GM20000 (cell line): ENCODE data around the gene RTN4R.
A peak's percentile ranks its signal among the peaks of the same experiment; 100 is the strongest.
"Not testable (repeated sequence)": the region's sequence is repeated elsewhere in the genome, so short reads cannot be mapped to it uniquely, and the experiment has no call there.

Experiments
- DNase-seq: peaks from one replicate; pipeline ENCODE4 v3.0.0; 2012; ENCODE audit warnings: low spot score
- TF ChIP-seq, protein P1 (sequence below): IDR thresholded peaks from 2 replicates; pipeline ENCODE4 v1.5.1; 2012; ENCODE audit warnings: mild to moderate bottlenecking, control low read depth; ENCODE audit errors: extremely low read depth, missing control alignments

Gene RTN4R

DNA sequence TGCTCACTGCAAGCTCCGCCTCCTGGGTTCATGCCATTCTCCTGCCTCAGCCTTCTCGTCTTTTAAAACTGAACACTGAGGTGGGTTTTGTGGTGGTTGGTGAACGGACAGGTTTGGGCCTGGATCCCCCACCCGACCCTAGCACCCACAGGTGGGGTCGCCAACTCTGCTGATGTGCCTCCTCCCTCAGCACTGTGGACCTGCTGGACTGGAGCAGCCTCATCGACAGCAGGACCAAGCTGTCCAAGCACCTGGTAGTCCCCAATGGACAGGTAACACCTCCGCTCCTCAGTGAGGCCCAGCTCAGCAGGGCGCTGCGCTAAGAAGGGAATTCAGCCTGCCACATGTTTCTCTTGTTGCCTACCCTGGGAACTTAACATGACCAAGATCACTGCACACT is 36.5 kb upstream of the RTN4R start:
- TF ChIP-seq, protein P1, sequence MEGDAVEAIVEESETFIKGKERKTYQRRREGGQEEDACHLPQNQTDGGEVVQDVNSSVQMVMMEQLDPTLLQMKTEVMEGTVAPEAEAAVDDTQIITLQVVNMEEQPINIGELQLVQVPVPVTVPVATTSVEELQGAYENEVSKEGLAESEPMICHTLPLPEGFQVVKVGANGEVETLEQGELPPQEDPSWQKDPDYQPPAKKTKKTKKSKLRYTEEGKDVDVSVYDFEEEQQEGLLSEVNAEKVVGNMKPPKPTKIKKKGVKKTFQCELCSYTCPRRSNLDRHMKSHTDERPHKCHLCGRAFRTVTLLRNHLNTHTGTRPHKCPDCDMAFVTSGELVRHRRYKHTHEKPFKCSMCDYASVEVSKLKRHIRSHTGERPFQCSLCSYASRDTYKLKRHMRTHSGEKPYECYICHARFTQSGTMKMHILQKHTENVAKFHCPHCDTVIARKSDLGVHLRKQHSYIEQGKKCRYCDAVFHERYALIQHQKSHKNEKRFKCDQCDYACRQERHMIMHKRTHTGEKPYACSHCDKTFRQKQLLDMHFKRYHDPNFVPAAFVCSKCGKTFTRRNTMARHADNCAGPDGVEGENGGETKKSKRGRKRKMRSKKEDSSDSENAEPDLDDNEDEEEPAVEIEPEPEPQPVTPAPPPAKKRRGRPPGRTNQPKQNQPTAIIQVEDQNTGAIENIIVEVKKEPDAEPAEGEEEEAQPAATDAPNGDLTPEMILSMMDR: no peak
- DNase-seq: no peak

GRCh38 chr22:20303229-20303534 is 35.1 kb upstream of the RTN4R start:
- not testable (repeated sequence) for DNase-seq

DNA sequence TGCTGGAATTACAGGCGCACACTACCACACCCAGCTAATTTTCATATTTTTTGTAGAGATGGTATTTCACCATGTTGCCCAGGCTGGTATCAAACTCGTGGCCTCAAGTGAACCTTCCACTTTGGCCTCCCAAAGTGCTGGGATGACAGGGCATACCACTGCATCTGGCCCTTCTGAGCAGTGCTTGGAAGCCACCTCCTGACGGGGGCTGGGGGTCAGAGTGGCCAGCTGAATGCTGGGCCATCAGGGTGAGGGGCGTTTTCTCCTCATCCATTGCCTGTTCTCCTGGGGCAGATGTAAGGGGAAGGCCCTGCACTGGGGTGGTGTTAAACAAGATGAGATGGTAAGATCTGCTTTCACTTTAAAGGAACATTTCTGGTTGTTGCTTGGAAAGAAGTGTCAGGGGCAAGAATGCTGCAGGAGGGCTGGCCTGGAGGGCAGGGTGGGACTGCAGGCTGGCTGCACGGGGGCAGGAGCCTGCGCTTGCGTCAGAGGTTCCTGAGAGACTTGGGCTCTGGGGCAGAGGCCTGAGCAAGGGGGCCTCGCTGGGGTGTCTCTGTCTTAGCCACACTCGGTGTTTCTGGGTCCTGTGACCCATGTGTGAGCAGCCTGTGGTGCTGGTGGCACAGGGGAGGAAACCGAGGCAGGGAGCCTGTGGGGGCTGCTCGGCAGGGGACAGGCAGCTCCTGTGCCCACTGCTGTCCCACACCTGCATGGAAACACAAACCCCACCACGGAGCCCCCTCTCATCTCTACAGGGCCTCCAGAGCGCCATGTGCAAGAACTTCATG is 34.5 kb upstream of the RTN4R start:
- TF ChIP-seq, protein P1: no peak
- DNase-seq: no peak

DNA sequence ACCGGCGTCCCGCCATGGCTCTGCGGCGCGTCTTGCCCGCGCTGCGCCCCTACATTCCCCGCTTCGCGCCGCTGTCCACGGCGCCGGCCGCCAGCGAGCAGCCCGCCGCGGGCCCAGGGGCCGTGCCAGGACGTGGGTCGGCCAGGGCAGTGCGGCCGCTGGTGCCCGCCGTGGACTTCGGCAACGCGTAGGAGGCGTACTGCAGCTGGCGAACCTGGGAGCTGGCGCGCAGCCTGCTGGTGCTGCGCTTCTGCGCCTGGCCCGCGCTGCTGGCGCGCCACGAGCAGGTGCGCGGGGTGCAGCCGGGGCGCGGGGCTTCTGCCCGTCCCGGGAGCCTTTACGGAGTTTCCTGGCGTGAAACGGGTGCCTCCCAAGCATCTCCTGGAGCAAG is 31.6 kb upstream of the RTN4R start:
- no peak for DNase-seq

DNA sequence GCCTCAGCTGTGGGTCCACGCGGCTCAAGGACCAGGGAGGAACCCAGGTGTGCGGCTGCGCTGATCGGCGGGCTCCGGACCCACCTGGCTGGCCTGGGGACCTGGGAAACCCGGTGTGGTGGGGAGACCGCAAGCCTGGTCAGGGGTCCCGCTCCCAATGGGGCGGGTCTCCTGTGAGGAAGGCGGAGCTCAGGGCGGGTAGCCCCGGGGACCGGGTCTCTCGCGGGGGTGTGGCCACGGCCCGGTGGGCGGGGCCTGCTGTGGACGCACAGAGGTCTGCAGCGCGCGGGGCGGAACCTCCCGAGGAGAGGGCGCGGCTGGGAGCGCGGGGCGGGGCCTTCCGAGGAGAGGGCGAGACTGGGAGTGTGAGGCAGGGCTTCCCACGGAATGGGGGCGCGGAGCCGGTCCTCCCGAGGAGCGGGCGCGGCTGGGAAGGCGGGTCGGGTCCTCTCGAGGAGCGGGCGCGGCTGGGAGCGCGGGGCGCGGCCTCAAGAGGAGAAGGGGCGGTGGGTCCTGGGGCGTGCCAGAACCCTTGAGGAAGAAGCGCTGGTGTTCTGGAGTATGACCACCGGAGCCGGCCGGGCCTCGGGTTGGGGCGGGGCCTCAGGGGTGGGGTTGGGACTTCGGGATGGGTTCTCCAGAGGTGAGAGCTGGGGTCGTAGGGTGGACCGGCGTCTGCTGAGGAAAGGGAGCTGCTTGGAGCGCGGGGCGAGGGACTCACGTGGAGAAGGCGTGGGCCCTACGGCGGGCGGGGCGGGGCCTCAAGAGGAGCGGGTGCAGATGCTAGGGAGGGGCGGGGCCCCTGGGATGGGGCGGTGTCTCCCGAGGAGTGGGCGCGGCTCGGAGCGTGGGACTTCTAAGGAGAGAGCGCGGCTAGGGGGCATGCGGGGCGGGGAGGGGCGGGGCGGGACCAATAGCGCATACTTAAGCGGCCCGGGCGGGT is 31.0 kb upstream of the RTN4R start:
- DNase-seq: peak; percentile 87
- TF ChIP-seq, protein P1: no peak

More for the DNA sequence above, 31.6 kb upstream of the RTN4R start:
- TF ChIP-seq, protein P1: no peak

DNA sequence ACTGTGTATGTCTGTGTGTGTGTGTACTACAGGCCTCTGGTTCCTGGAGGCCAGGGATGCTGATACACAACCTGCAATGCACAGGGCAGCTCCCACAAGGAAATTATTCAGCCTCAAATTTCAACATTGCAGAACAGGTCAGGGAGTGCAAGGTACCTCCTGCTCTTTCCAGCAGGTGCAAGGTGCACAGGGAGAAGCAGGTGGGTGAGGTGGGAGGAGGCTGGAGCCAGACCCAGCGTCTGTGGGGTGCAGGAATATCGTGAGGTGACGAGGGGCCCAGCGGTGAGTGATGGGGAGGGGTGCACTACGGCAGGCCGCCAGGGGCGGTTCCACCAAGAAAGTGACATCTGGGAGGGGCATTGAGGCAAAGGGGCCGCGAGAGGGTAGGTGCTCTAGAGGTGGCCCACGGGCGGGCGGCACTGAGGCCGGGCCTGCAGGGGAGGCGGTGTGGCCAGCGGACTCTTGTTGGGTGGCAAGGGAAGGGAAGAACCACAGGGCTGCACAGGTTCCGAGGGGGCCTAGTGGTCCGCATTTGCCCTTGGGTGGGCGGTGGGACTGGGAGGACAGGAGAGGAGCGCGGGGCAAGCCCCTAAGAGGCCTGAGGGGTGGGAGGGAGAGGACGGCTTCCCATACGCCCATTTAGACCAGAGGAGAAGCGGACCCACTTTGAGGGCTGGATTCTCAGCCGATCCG is 30.1 kb upstream of the RTN4R start:
- no peak for DNase-seq
- TF ChIP-seq, protein P1: no peak

GRCh38 chr22:20297414-20298109 is 29.4 kb upstream of the RTN4R start:
- TF ChIP-seq, protein P1: no peak
- DNase-seq: no peak
